Neural progenitor cell (in vitro differentiated cells): ENCODE results near the gene KCTD16. TPM values are rescaled to one million over a fixed set of nuclear protein-coding genes. Genes with fewer than 3 reads are reported as not detected.

Source experiments
- DNase-seq: peaks from one replicate; pipeline ENCODE4 v3.0.0-alpha.2; 2016; ENCODE audit warnings: low spot score
- H2AFZ ChIP-seq: fragments of 200-600 bp; sonication (generic); replicated peaks from 2 replicates; pipeline ENCODE4 v1.6.1; 2016; ENCODE audit warnings: antibody characterized with exemption
- H3F3A ChIP-seq: fragments of 200-600 bp; sonication (generic); 2 replicates; pipeline ENCODE4 v1.6.1; 2016; ENCODE audit warnings: antibody characterized with exemption, low read depth
- H3K27ac ChIP-seq: fragments of 200-600 bp; sonication (generic); 2 replicates; pipeline ENCODE4 v1.5.1; 2016; ENCODE audit warnings: mild to moderate bottlenecking
- H3K27me3 ChIP-seq: fragments of 200-600 bp; sonication (generic); 2 replicates; pipeline ENCODE4 v1.6.1; 2016; ENCODE audit warnings: mild to moderate bottlenecking, moderate library complexity
- H3K36me3 ChIP-seq: fragments of 200-600 bp; sonication (generic); 2 replicates; pipeline ENCODE4 v1.5.1; 2016
- H3K4me1 ChIP-seq: fragments of 200-600 bp; sonication (generic); 2 replicates; pipeline ENCODE4 v1.6.1; 2016; ENCODE audit warnings: mixed run types
- H3K4me2 ChIP-seq: fragments of 200-600 bp; sonication (generic); 2 replicates; pipeline ENCODE4 v1.6.1; 2016
- H3K4me3 ChIP-seq: fragments of 200-600 bp; sonication (generic); 2 replicates; pipeline ENCODE4 v1.5.1; 2016
- H3K79me2 ChIP-seq: fragments of 200-600 bp; sonication (generic); 2 replicates; pipeline ENCODE4 v1.6.1; 2016; ENCODE audit warnings: low read depth
- H3K9ac ChIP-seq: fragments of 200-600 bp; sonication (generic); 2 replicates; pipeline ENCODE4 v1.6.1; 2016
- H3K9me3 ChIP-seq: fragments of 200-600 bp; sonication (generic); 2 replicates; pipeline ENCODE4 v1.5.1; 2016; ENCODE audit warnings: low read depth
- H4K20me1 ChIP-seq: fragments of 200-600 bp; sonication (generic); 2 replicates; pipeline ENCODE4 v1.6.1; 2016; ENCODE audit warnings: low read depth
- H3K27ac Mint-ChIP-seq: 3 replicates; pipeline ENCODE4 v1.8.0; 2021; ENCODE audit warnings: mixed read lengths
- H3K27me3 Mint-ChIP-seq: 2 replicates; pipeline ENCODE4 v1.8.0; 2022; ENCODE audit warnings: low read depth, mild to moderate bottlenecking, inconsistent platforms, moderate library complexity, mixed read lengths; ENCODE audit not compliant: insufficient read depth
- H3K36me3 Mint-ChIP-seq: 3 replicates; pipeline ENCODE4 v1.8.0; 2021; ENCODE audit warnings: mixed read lengths
- H3K4me1 Mint-ChIP-seq: 3 replicates; pipeline ENCODE4 v1.8.0; 2021; ENCODE audit warnings: mixed read lengths
- H3K4me3 Mint-ChIP-seq: 3 replicates; pipeline ENCODE4 v1.8.0; 2021; ENCODE audit warnings: mild to moderate bottlenecking, moderate library complexity, mixed read lengths
- H3K9me3 Mint-ChIP-seq: 3 replicates; pipeline ENCODE4 v1.8.0; 2020; ENCODE audit warnings: mixed read lengths
- CTCF ChIP-seq: fragments of 200-600 bp; sonication (generic); IDR thresholded peaks from 2 replicates; pipeline ENCODE4 v1.5.1; 2017; ENCODE audit warnings: antibody characterized with exemption, mild to moderate bottlenecking
- EZH2 ChIP-seq: fragments of 200-600 bp; sonication (generic); IDR thresholded peaks from 2 replicates; pipeline ENCODE4 v1.6.1; 2017; ENCODE audit warnings: antibody characterized with exemption, mild to moderate bottlenecking, moderate library complexity
- EZH2phosphoT487 ChIP-seq: fragments of 200-600 bp; sonication (generic); IDR thresholded peaks from 2 replicates; pipeline ENCODE4 v1.6.1; 2017; ENCODE audit warnings: antibody characterized with exemption
- total RNA-seq: library from RNA; depleted of rRNA; stranded (reverse); fragments of >200 nt; gene quantifications from 2 replicates; pipeline ENCODE4 v1.2.3, GENCODE V29; 2015; ENCODE audit warnings: low replicate concordance

The KCTD16 gene
- total RNA-seq, 1 donor from 2014 or later, result 1.6 TPM

GRCh38 chr5:144162686-144163085, 8.0 kb upstream of the KCTD16 start:
- DNase-seq, result no peak
- no peak overlapping the region for H3K4me2 ChIP-seq
- no peaks in the 10 kb centered on the region for H3K4me1 ChIP-seq
- H3K79me2 ChIP-seq, result peaks cover 8% of the 10 kb centered on the region
- H4K20me1 ChIP-seq, result no peaks in the 10 kb centered on the region
- no peak overlapping the region for H3K4me3 Mint-ChIP-seq
- no peaks in the 10 kb centered on the region for H3K27me3 Mint-ChIP-seq
- H3K36me3 Mint-ChIP-seq, result peaks cover 14% of the 10 kb centered on the region
- no peak overlapping the region for H3K27ac Mint-ChIP-seq
- no peak overlapping the region for H2AFZ ChIP-seq
- no peaks in the 10 kb centered on the region for H3K9me3 ChIP-seq
- H3K4me3 ChIP-seq, result no peak overlapping the region
- H3F3A ChIP-seq, result no peaks in the 10 kb centered on the region
- no peaks in the 10 kb centered on the region for H3K4me1 Mint-ChIP-seq
- H3K9me3 Mint-ChIP-seq, result no peaks in the 10 kb centered on the region
- no peak for TF ChIP-seq EZH2
- TF ChIP-seq EZH2phosphoT487, result no peak
- TF ChIP-seq CTCF, result no peak
- no peak overlapping the region for H3K27ac ChIP-seq
- no peak overlapping the region for H3K9ac ChIP-seq
- no peaks in the 10 kb centered on the region for H3K27me3 ChIP-seq
- peaks cover 29% of the 10 kb centered on the region for H3K36me3 ChIP-seq

GRCh38 chr5:144166696-144167095, 4.0 kb upstream of the KCTD16 start:
- H3K79me2 ChIP-seq, result peaks cover 34% of the 10 kb centered on the region

GRCh38 chr5:144167998-144168397, 2.7 kb upstream of the KCTD16 start:
- Mint-ChIP-seq H3K36me3 (peaks cover 8% of the 10 kb centered on the region), H3K4me1 (peaks cover 28% of the 10 kb centered on the region), H3K4me3 (no peak overlapping the region), H3K27me3 (no peaks in the 10 kb centered on the region), H3K27ac (no peak overlapping the region), H3K9me3 (no peaks in the 10 kb centered on the region)
- peaks cover 10% of the 10 kb centered on the region for H3K36me3 ChIP-seq
- DNase-seq, result no peak
- no peaks in the 10 kb centered on the region for H3K9me3 ChIP-seq
- TF ChIP-seq CTCF (no peak), EZH2phosphoT487 (no peak), EZH2 (no peak)
- no peak overlapping the region for H3K4me3 ChIP-seq
- no peak overlapping the region for H3K27ac ChIP-seq
- H4K20me1 ChIP-seq, result no peaks in the 10 kb centered on the region
- H3K9ac ChIP-seq, result no peak overlapping the region
- H3K4me1 ChIP-seq, result peaks cover 4% of the 10 kb centered on the region
- no peak overlapping the region for H3K4me2 ChIP-seq
- H2AFZ ChIP-seq, result no peak overlapping the region
- peaks cover 34% of the 10 kb centered on the region for H3K79me2 ChIP-seq
- H3F3A ChIP-seq, result no peaks in the 10 kb centered on the region
- H3K27me3 ChIP-seq, result no peaks in the 10 kb centered on the region

More at GRCh38 chr5:144166696-144167095, 4.0 kb upstream of the KCTD16 start:
- Histone ChIP-seq H3K27me3 (no peaks in the 10 kb centered on the region), H3K9me3 (no peaks in the 10 kb centered on the region), H3K36me3 (peaks cover 17% of the 10 kb centered on the region), H3K9ac (no peak overlapping the region), H4K20me1 (no peaks in the 10 kb centered on the region), H2AFZ (no peak overlapping the region), H3K4me3 (no peak overlapping the region), H3K4me1 (peaks cover 4% of the 10 kb centered on the region), H3F3A (no peaks in the 10 kb centered on the region), H3K27ac (no peak overlapping the region), H3K4me2 (no peak overlapping the region)
- Mint-ChIP-seq H3K9me3 (no peaks in the 10 kb centered on the region), H3K27ac (no peak overlapping the region), H3K4me1 (peaks cover 28% of the 10 kb centered on the region), H3K36me3 (peaks cover 10% of the 10 kb centered on the region), H3K4me3 (no peak overlapping the region), H3K27me3 (no peaks in the 10 kb centered on the region)
- no peak for TF ChIP-seq CTCF
- no peak for TF ChIP-seq EZH2
- no peak for TF ChIP-seq EZH2phosphoT487
- no peak for DNase-seq
